NCI-H1436 (cell line): Measurements from ENCODE around the gene DPYSL5.

ENCODE experiments used
- DNase-seq: peaks from one replicate; lab custom pipeline; 2025; lab: John Stamatoyannopoulos, UW

DPYSL5 gene

DNA sequence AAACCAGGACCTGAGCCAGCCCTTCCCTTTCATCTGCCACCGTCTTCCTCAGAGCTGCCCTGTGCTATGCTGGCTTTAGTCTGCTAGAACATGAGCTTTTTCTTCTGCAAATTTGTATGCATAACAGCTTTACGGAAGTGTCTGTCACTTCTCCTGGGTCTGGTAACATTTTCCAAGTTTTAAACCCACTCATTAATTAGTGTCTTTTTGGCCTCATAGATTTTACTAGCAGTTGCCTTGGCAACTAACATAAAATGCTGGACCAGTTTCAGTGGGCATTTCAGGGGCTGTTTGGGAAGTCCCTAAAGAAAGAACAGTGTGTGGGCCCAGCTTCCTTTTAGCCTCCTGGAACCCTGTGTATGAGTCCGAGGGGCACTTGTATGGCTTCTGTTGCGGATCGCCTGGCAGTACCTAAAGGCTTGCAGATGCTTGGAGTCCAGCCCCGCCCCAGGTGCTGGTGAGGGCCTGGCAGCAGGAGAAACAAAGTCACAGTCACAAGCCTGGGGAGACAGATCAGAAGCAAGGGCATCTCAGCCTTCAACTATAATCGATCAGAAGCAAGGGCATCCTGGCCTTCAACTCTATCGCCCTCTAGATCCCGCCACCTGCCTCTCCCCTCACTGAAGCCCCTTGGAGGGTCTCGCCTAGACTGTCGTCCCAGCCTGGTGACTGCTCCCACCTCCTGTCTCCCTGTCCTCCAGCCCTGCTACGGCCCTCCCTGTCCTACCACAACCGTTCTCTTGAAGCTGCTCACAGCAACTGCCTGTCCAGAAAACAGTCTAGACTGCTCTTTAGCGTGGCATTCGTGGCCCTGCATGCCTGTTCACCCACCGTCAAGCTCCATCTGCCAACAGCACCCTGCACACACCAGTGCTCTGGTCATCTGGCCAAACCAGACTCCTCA, 85.8 kb downstream of the DPYSL5 start:
- DNase-seq = no peak

- no peak for DNase-seq
Measured at GRCh38 chr2:26934335-26934724, 86.4 kb downstream of the DPYSL5 start.

DNA sequence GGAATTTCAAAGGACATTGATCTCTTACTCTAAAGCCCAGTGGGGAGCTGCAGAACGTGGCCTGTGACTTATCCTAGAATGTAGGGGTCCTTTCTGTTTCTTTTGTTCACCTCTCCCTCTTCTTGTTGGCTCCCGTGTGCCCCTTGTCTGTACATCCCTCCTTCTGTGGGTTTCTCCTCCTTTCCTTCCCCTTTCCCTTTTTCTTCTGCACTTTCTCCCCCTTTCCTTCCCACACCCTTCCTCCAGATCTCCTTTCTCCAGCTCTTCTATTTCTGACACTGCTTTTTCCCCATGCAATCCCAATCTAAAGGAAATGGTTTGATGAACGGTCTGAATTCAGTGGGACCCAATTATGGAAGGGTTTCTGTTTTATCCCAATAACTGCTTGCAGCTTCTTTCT, 87.1 kb downstream of the DPYSL5 start:
- DNase-seq = no peak

GRCh38 chr2:26936855-26937254, 88.9 kb downstream of the DPYSL5 start:
- DNase-seq = no peak

GRCh38 chr2:26938399-26939118, 90.6 kb downstream of the DPYSL5 start:
- DNase-seq = no peak

GRCh38 chr2:26940001-26940400, 92.1 kb downstream of the DPYSL5 start:
- no peak for DNase-seq

- no peak for DNase-seq
Measured at GRCh38 chr2:26941486-26941885, 93.6 kb downstream of the DPYSL5 start.

DNA sequence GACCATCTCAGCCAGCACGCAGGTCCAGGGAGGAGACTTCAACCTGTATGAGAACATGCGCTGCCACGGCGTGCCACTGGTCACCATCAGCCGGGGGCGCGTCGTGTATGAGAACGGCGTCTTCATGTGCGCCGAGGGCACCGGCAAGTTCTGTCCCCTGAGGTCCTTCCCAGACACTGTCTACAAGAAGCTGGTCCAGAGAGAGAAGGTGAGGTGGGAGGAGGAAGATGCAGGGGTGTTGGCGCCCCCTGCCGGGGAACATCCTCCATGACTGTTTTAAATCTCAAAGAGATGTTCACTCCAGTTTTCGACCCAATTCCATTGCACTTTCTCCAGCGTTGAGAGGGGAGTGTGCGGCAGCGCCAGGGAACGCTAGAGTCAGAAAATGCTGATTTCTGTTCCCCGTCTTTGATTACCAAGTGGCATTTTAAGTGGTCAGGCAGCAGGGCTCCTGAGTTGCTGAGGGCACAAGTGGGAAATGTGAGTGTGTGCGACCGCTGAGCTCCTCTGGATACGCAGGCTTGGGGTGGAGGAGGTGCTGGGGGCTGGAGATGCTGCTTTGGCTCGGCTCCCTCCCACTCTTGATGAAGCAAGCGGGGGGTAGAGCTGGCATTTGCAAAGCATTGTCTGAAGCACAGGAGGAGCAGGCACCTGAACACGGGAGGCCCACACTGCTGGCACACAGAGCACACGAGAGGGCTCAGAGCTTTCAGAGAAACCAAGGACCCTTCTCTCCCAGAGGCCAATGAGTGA, 94.8 kb downstream of the DPYSL5 start:
- peak; percentile 34 for DNase-seq

GRCh38 chr2:26945991-26946750, 98.2 kb downstream of the DPYSL5 start:
- no peak for DNase-seq

GRCh38 chr2:26946841-26947784, 99.2 kb downstream of the DPYSL5 start:
- no peak for DNase-seq

DNA sequence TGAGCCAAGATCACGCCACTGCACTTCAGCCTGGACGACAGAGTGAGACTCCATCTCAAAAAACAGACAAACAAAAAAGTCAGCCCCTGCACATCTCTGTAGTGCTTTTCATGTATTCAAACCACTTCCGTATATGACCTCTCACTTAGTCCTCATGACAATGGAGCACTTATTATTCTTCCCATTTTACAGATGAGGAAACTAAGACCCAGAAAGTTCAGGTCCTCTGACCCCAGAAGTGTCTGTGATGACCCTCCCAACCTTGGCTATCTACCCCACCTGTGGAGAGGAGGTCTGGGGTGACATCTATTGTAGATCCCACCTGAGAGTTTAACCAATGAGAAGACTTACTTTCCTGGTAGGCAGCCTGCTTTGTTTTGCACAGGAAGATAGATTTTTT, 100.9 kb downstream of the DPYSL5 start:
- no peak for DNase-seq

- no peak for DNase-seq
Measured at GRCh38 chr2:26950246-26950645, 102.3 kb downstream of the DPYSL5 start.

GRCh38 chr2:26951236-26951635, 103.3 kb downstream of the DPYSL5 start:
- DNase-seq = no peak

DNA sequence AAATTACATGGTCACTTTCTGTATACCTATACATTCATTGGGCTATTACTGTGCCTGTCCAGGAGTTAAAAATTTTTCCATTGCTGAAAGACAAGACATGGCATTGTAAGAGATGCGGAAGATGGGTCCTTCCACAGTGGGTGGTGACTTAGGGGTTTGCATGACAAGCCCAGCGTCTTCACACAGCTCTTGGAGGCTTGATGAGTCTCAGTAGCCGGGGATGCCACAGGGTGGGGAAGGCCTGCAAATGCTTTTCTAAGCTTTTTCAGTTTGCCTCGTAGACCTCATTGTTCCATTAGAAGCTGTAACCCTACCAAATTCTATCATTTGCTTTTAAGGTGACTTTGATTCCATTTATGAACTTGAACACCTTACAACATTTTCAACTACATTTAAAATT, 104.4 kb downstream of the DPYSL5 start:
- no peak for DNase-seq

- DNase-seq = no peak
Measured at GRCh38 chr2:26954135-26954534, 106.2 kb downstream of the DPYSL5 start.

- DNase-seq = no peak
Measured at GRCh38 chr2:26957041-26957440, 109.1 kb downstream of the DPYSL5 start.

- DNase-seq = no peak
Measured at GRCh38 chr2:26957534-26957933, 109.6 kb downstream of the DPYSL5 start.

- no peak for DNase-seq
Measured at GRCh38 chr2:26959331-26959730, 111.4 kb downstream of the DPYSL5 start.

DNA sequence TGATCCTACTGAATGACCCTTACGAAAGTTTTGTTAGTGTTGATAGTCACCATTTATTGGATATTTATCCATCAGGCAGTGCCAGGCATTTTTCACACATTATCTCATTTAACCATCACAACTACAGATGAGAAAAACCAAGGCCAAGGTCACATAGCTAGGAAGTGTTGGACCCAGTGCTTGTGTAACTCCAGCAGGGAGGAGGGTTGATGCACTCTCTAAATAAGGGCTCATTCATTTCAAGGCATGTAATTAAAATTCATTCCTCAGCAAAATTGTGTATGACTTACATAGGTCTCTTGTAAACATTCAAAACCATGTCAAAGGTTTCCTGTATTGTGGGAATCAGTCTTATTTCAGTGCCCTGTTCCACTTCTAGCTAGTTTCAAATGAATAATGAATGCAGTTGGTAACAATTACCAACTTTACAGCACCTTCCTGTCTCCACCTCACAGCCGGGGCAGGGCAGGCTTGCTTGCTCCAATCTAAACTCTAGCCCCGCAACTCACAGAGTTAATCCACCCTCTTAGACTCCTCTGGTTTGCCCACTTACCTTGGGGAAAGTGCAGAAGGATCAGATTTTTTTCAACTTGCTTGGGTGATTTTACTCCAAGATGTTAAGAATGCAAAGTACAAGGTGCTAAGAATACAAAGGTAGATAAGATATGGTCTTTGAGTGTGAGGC, 116.7 kb downstream of the DPYSL5 start:
- DNase-seq = no peak

- DNase-seq = no peak
Measured at GRCh38 chr2:26968001-26968400, 120.1 kb downstream of the DPYSL5 start.
